Astrocyte (in vitro differentiated cells and primary cell): ENCODE results near the gene PTPA. TPM values are rescaled to one million over a fixed set of nuclear protein-coding genes. Genes with fewer than 3 reads are reported as not detected.

Source experiments
- DNase-seq: peaks from one replicate; pipeline ENCODE4 v3.0.0-alpha.2; 2010; ENCODE audit warnings: low read depth
- FAIRE-seq: peaks from 2 replicates; lab custom pipeline; 2011; peaks lifted over from hg19 to GRCh38; lab: Jason Lieb, UNC
- H2AFZ ChIP-seq: 2 replicates; pipeline ENCODE4 v1.6.0; 2012; ENCODE audit warnings: low read depth, low read length, inconsistent platforms
- H3K27ac ChIP-seq: 2 replicates; pipeline ENCODE4 v1.5.1; 2011; ENCODE audit warnings: low read depth, low read length, inconsistent platforms
- H3K27me3 ChIP-seq: 2 replicates; pipeline ENCODE4 v1.6.0; 2011; ENCODE audit warnings: low read length, inconsistent platforms; ENCODE audit not compliant: insufficient read depth
- H3K36me3 ChIP-seq: 2 replicates; pipeline ENCODE4 v1.5.1; 2011; ENCODE audit warnings: low read length, inconsistent platforms; ENCODE audit not compliant: insufficient read depth
- H3K4me1 ChIP-seq: 2 replicates; pipeline ENCODE4 v1.5.1; 2011; ENCODE audit warnings: low read length, inconsistent platforms; ENCODE audit not compliant: insufficient read depth
- H3K4me2 ChIP-seq: 2 replicates; pipeline ENCODE4 v1.6.0; 2012; ENCODE audit warnings: low read length, inconsistent platforms
- H3K4me3 ChIP-seq: 2 replicates; pipeline ENCODE4 v1.5.1; 2011; ENCODE audit warnings: low read depth, mild to moderate bottlenecking, low read length, inconsistent platforms; ENCODE audit not compliant: insufficient read depth
- H3K79me2 ChIP-seq: 2 replicates; pipeline ENCODE4 v1.6.0; 2012; ENCODE audit warnings: mild to moderate bottlenecking, low read length, inconsistent platforms; ENCODE audit not compliant: insufficient read depth
- H3K9ac ChIP-seq: 2 replicates; pipeline ENCODE4 v1.6.0; 2012; ENCODE audit warnings: mild to moderate bottlenecking, low read length, inconsistent platforms
- H3K9me3 ChIP-seq: 2 replicates; pipeline ENCODE4 v1.5.1; 2012; ENCODE audit warnings: low read depth, mild to moderate bottlenecking, low read length, inconsistent platforms; ENCODE audit not compliant: insufficient read depth
- H4K20me1 ChIP-seq: 2 replicates; pipeline ENCODE4 v1.6.0; 2012; ENCODE audit warnings: low read length, inconsistent platforms; ENCODE audit not compliant: insufficient read depth
- H3K27ac Mint-ChIP-seq: one replicate; pipeline ENCODE4 v1.8.0; 2021; ENCODE audit warnings: mild to moderate bottlenecking, mixed read lengths; ENCODE audit not compliant: unreplicated experiment
- H3K27me3 Mint-ChIP-seq: one replicate; pipeline ENCODE4 v1.8.0; 2021; ENCODE audit warnings: low read depth, mixed read lengths; ENCODE audit not compliant: unreplicated experiment
- H3K36me3 Mint-ChIP-seq: one replicate; pipeline ENCODE4 v1.8.0; 2021; ENCODE audit warnings: low read depth, mixed read lengths; ENCODE audit not compliant: unreplicated experiment
- H3K4me1 Mint-ChIP-seq: one replicate; pipeline ENCODE4 v1.8.0; 2021; ENCODE audit warnings: low read depth, mixed read lengths; ENCODE audit not compliant: unreplicated experiment
- H3K4me3 Mint-ChIP-seq: one replicate; pipeline ENCODE4 v1.8.0; 2021; ENCODE audit warnings: mild to moderate bottlenecking, moderate library complexity, mixed read lengths; ENCODE audit not compliant: unreplicated experiment
- H3K9me3 Mint-ChIP-seq: one replicate; pipeline ENCODE4 v1.8.0; 2021; ENCODE audit warnings: mild to moderate bottlenecking, mixed read lengths; ENCODE audit not compliant: unreplicated experiment
- EZH2 ChIP-seq: IDR thresholded peaks from 2 replicates; pipeline ENCODE4 v1.6.1; 2012; ENCODE audit warnings: mild to moderate bottlenecking, low read length, inconsistent platforms; ENCODE audit not compliant: insufficient read depth
- total RNA-seq: library from RNA; stranded (reverse); gene quantifications from 2 replicates; pipeline ENCODE4 v1.2.1, GENCODE V29; 2021
- TF ChIP-seq, protein P1 (sequence below): IDR thresholded peaks from 2 replicates; pipeline ENCODE4 v1.5.1; 2011; ENCODE audit warnings: low read depth, mild to moderate bottlenecking, inconsistent platforms, low read length, moderate library complexity; ENCODE audit not compliant: insufficient read depth

Gene PTPA
- total RNA-seq, 1 donor from 2014 or later = 122 TPM

GRCh38 chr9:129148463-129149204, 37.4 kb downstream of the PTPA start:
- Mint-ChIP-seq H3K27me3 (no peaks in the 10 kb centered on the region), H3K4me1 (peaks cover 35% of the 10 kb centered on the region), H3K9me3 (no peaks in the 10 kb centered on the region), H3K36me3 (peaks cover 18% of the 10 kb centered on the region), H3K27ac (no peak overlapping the region), H3K4me3 (no peak overlapping the region)
- FAIRE-seq = no peak
- Histone ChIP-seq H3K4me2 (no peak overlapping the region), H3K9me3 (no peaks in the 10 kb centered on the region), H3K4me1 (peaks cover 28% of the 10 kb centered on the region), H3K4me3 (no peak overlapping the region), H3K27ac (no peak overlapping the region), H3K79me2 (peaks cover 13% of the 10 kb centered on the region), H2AFZ (no peak overlapping the region), H3K27me3 (no peaks in the 10 kb centered on the region), H4K20me1 (no peaks in the 10 kb centered on the region), H3K36me3 (peaks cover 6% of the 10 kb centered on the region), H3K9ac (no peak overlapping the region)
- DNase-seq = no peak
- TF ChIP-seq, protein P1, sequence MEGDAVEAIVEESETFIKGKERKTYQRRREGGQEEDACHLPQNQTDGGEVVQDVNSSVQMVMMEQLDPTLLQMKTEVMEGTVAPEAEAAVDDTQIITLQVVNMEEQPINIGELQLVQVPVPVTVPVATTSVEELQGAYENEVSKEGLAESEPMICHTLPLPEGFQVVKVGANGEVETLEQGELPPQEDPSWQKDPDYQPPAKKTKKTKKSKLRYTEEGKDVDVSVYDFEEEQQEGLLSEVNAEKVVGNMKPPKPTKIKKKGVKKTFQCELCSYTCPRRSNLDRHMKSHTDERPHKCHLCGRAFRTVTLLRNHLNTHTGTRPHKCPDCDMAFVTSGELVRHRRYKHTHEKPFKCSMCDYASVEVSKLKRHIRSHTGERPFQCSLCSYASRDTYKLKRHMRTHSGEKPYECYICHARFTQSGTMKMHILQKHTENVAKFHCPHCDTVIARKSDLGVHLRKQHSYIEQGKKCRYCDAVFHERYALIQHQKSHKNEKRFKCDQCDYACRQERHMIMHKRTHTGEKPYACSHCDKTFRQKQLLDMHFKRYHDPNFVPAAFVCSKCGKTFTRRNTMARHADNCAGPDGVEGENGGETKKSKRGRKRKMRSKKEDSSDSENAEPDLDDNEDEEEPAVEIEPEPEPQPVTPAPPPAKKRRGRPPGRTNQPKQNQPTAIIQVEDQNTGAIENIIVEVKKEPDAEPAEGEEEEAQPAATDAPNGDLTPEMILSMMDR = no peak
- TF ChIP-seq EZH2 = no peak

DNA sequence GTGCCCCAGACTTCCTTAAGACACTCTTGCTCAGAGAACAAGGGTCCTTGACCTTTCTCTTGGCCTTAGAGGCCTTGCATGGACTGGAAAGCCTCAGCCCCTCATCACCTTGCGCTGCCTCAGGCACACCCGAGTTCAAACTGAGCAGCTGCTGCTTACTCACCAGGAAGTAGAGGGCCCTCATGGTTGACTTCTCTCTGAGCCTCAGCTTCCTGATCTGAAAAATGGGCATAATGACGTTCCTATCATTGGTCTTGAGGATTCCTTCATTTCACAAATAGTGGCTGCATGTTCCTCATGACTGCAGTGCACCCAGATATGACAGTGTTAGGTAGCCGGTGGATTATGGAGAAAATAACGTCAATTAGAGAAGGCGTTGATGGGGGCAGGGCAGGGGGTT, 38.2 kb downstream of the PTPA start:
- peaks cover 29% of the 10 kb centered on the region for H3K4me1 Mint-ChIP-seq
- H3K9me3 ChIP-seq = no peaks in the 10 kb centered on the region
- peaks cover 7% of the 10 kb centered on the region for H3K79me2 ChIP-seq
- no peaks in the 10 kb centered on the region for H3K27me3 ChIP-seq
- no peak for TF ChIP-seq EZH2
- TF ChIP-seq, protein P1 = no peak
- DNase-seq (no peak), FAIRE-seq (no peak)
- peaks cover 22% of the 10 kb centered on the region for H3K4me1 ChIP-seq
- no peaks in the 10 kb centered on the region for H3K9me3 Mint-ChIP-seq
- H3K27me3 Mint-ChIP-seq = no peaks in the 10 kb centered on the region
- H3K4me2 ChIP-seq = no peak overlapping the region
- peaks cover 15% of the 10 kb centered on the region for H3K36me3 Mint-ChIP-seq
- no peak overlapping the region for H2AFZ ChIP-seq
- H4K20me1 ChIP-seq = no peaks in the 10 kb centered on the region
- H3K9ac ChIP-seq = no peak overlapping the region
- no peak overlapping the region for H3K4me3 Mint-ChIP-seq
- H3K27ac ChIP-seq = no peak overlapping the region
- H3K4me3 ChIP-seq = no peak overlapping the region
- H3K36me3 ChIP-seq = peaks cover 6% of the 10 kb centered on the region
- H3K27ac Mint-ChIP-seq = no peak overlapping the region

- no peak overlapping the region for H3K4me3 ChIP-seq
- H3K4me1 ChIP-seq = peaks cover 19% of the 10 kb centered on the region
- peaks cover 6% of the 10 kb centered on the region for H3K36me3 ChIP-seq
- Mint-ChIP-seq H3K36me3 (peaks cover 15% of the 10 kb centered on the region), H3K27me3 (no peaks in the 10 kb centered on the region), H3K4me3 (no peak overlapping the region), H3K27ac (no peak overlapping the region), H3K9me3 (no peaks in the 10 kb centered on the region), H3K4me1 (peaks cover 27% of the 10 kb centered on the region)
- no peaks in the 10 kb centered on the region for H3K9me3 ChIP-seq
- no peaks in the 10 kb centered on the region for H4K20me1 ChIP-seq
- TF ChIP-seq EZH2 = no peak
- TF ChIP-seq, protein P1 = no peak
- no peak overlapping the region for H3K9ac ChIP-seq
- H2AFZ ChIP-seq = no peak overlapping the region
- DNase-seq (no peak), FAIRE-seq (no peak)
- H3K79me2 ChIP-seq = peaks cover 7% of the 10 kb centered on the region
- H3K27me3 ChIP-seq = no peaks in the 10 kb centered on the region
- H3K27ac ChIP-seq = no peak overlapping the region
- H3K4me2 ChIP-seq = no peak overlapping the region
These were observed 38.9 kb downstream of the PTPA start for GRCh38 chr9:129150122-129150521.
